ENCODE results near the gene ZC3HAV1. TPM values are rescaled to one million over a fixed set of nuclear protein-coding genes. Genes with fewer than 3 reads are reported as not detected.

The ZC3HAV1 gene
- total and polyA plus RNA-seq, 2 of the 4 experiments (the other 2 are of a cell fraction): 9.9 to 22.4 TPM

DNA sequence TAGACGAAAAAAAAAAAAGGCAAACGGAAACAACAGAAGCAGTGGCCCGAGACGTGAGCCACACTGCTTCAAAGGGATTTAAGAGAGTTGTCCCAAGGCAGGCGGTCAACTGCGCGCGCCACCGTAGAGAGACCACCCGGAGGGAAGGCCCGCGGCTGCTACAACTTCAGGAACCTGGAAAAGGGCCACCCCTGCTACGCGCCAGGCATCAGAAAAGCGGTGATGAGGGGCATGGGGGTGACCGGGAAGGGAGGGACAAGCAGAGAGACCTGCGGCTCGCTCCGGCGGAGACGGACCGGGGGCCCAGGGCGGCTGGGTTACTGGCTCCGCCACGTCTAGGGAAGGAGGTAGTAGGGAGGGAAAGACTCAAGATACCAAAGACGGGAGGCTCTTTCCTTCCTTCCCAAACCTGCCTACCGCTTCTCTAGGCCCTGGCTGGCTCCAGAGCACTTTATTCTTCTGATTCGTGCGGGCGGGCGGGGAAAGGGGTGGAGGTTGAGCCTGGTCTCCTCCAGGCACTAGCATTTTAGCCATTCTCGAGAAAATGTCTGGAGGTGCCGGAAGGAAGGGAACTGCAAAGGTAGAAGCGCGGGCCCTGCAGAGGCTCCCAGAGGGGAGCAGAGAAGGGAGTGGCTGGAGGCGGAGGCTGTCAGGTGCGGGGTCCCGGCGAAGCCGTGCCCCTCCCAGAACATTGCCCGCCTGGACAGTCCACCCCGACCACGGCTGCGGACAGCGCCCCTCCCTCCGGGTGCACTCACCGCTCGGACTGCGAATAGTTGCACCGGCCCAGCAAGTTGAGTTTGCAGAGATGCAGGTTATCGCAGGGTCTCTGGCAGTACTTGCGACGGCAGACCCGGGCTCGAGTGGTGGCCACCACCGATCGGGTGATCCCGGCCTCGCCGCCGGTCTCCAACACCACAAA lies 993 bp downstream of the ZC3HAV1 start:
- Histone ChIP-seq H3K18ac (ENCODE audit: low read depth, low read length) (no peak overlapping the region), H3K9ac (ENCODE audit: low read depth, low read length) (peak overlapping the region; percentile 79), H3K9me1 (ENCODE audit: insufficient read depth, low read length) (peaks cover 9% of the 10 kb centered on the region; the same call in 1 of the 2 replicates), H2BK15ac (ENCODE audit: low read depth, low read length) (no peak overlapping the region), H3K4me1 (ENCODE audit: control insufficient read depth, insufficient read depth, low read length) (peaks cover 2% of the 10 kb centered on the region), H3K4me3 (ENCODE audit: insufficient read depth, low read depth, low read length) (peak overlapping the region; percentile 89), H3K9me3 (ENCODE audit: control insufficient read depth, insufficient read depth, low read length) (no peaks in the 10 kb centered on the region), H4K8ac (ENCODE audit: low read depth in 2 of 2, low read length in 2 of 2) (peak overlapping the region; percentile 33 to 85; a peak in 3 of 4 replicates), H2AK9ac (replicated peaks; ENCODE audit: low read depth, low read length, poor library complexity) (peak overlapping the region; percentile 78), H3K23ac (ENCODE audit: low read depth, low read length) (peak overlapping the region; percentile 89), H3K4ac (ENCODE audit: low read depth, low read length) (peak overlapping the region; percentile 65), H3K56ac (ENCODE audit: extremely low read depth, insufficient read depth, low read length) (peak overlapping the region; percentile 35; the same call in 1 of the 2 replicates), H2AK5ac (ENCODE audit: low read depth, low read length) (no peak overlapping the region), H4K5ac (ENCODE audit: low read depth, low read length) (peak overlapping the region; percentile 24; the same call in 1 of the 2 replicates), H3K79me1 (ENCODE audit: low read depth in 1 of 2, low read length in 2 of 2) (peaks cover 12 to 32% of the 10 kb centered on the region in 2 experiments; a peak in 3 of 4 replicates), H3K27me3 (ENCODE audit: control insufficient read depth, insufficient read depth, low read length) (no peaks in the 10 kb centered on the region), H2BK120ac (ENCODE audit: low read depth, low read length) (peak overlapping the region; percentile 42; the same call in 1 of the 2 replicates), H3K14ac (replicated peaks; ENCODE audit: low read depth, low read length) (peak overlapping the region; percentile 73), H2BK5ac (ENCODE audit: low read depth, low read length, poor library complexity, severe bottlenecking) (peak overlapping the region; percentile 26), H3K4me2 (ENCODE audit: low read depth, low read length) (peak overlapping the region; percentile 90), H3K36me3 (ENCODE audit: control insufficient read depth, insufficient read depth, low read length) (no peaks in the 10 kb centered on the region), H3K27ac (ENCODE audit: insufficient read depth, low read length) (peak overlapping the region; percentile 69), H2AFZ (replicated peaks; ENCODE audit: low read length, poor library complexity) (peak overlapping the region; percentile 97), H2BK20ac (ENCODE audit: low read depth, low read length) (no peak overlapping the region), H4K91ac (ENCODE audit: insufficient read depth, low read depth, low read length) (peak overlapping the region; percentile 55), H4K20me1 (ENCODE audit: insufficient read depth, low read length) (no peaks in the 10 kb centered on the region; the same call in 1 of the 2 replicates)
- ATAC-seq (ENCODE audit: low read depth) (peak; percentile 36), DNase-seq (peak; percentile 4)
- intact Hi-C loops (cut with micrococcal nuclease): loop anchor here (2.0 kb wide), 1 partner anchor 122 kb away; the partner anchor contains the start of gene UBN2
- ChIA-PET POLR2A (ENCODE audit: unreplicated experiment) (no interaction called here), CTCF (no interaction called here)
- no TSS peak for BruUV-seq (replicated peaks)
- dilution Hi-C loops (cut with HindIII; ENCODE audit: low sequenced_read_pairs, unreplicated experiment): no loop called here
- in situ Hi-C loops (cut with MboI; ENCODE audit: low sequenced_read_pairs): no loop called here
- WGBS, 2 experiments (ENCODE audit: extremely low coverage in 2 of 2, insufficient read length in 1 of 2): 2% methylated on average over 16 of the region's 61 CpGs; no CpG with 5 or more reads in 1 of the 2 experiments
- TF ChIP-seq BHLHE40 (IDR thresholded peaks at IDR 0.05; ENCODE audit: low read depth, low read length) (no peak), MAZ (IDR thresholded peaks at IDR 0.05; ENCODE audit: borderline replicate concordance, low read depth, low read length) (no peak), MXI1 (IDR thresholded peaks at IDR 0.05; ENCODE audit: borderline replicate concordance, low read depth, low read length) (no peak), RAD21 (IDR thresholded peaks at IDR 0.05; ENCODE audit: low read length) (no peak), RFX5 (IDR thresholded peaks at IDR 0.05; ENCODE audit: low read depth, low read length) (no peak), SMC3 (IDR thresholded peaks at IDR 0.05; ENCODE audit: low read depth, low read length) (no peak), NFE2L2 (IDR thresholded peaks at IDR 0.05; ENCODE audit: low read depth, low read length) (no peak), MAFK (IDR thresholded peaks at IDR 0.05; ENCODE audit: low read depth, low read length) (no peak), FOS (IDR thresholded peaks at IDR 0.05; ENCODE audit: low read depth, low read length) (no peak), CEBPB (IDR thresholded peaks at IDR 0.05; ENCODE audit: low read depth, low read length) (no peak)
- TF ChIP-seq, protein P1, sequence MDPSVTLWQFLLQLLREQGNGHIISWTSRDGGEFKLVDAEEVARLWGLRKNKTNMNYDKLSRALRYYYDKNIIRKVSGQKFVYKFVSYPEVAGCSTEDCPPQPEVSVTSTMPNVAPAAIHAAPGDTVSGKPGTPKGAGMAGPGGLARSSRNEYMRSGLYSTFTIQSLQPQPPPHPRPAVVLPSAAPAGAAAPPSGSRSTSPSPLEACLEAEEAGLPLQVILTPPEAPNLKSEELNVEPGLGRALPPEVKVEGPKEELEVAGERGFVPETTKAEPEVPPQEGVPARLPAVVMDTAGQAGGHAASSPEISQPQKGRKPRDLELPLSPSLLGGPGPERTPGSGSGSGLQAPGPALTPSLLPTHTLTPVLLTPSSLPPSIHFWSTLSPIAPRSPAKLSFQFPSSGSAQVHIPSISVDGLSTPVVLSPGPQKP (IDR thresholded peaks at IDR 0.05; ENCODE audit: borderline replicate concordance, low read depth, low read length): no peak
- TF ChIP-seq, protein P2, sequence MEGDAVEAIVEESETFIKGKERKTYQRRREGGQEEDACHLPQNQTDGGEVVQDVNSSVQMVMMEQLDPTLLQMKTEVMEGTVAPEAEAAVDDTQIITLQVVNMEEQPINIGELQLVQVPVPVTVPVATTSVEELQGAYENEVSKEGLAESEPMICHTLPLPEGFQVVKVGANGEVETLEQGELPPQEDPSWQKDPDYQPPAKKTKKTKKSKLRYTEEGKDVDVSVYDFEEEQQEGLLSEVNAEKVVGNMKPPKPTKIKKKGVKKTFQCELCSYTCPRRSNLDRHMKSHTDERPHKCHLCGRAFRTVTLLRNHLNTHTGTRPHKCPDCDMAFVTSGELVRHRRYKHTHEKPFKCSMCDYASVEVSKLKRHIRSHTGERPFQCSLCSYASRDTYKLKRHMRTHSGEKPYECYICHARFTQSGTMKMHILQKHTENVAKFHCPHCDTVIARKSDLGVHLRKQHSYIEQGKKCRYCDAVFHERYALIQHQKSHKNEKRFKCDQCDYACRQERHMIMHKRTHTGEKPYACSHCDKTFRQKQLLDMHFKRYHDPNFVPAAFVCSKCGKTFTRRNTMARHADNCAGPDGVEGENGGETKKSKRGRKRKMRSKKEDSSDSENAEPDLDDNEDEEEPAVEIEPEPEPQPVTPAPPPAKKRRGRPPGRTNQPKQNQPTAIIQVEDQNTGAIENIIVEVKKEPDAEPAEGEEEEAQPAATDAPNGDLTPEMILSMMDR (conservative IDR thresholded peaks at IDR 0.05; ENCODE audit: low read depth, low read length): no peak
- TF ChIP-seq, protein P3, sequence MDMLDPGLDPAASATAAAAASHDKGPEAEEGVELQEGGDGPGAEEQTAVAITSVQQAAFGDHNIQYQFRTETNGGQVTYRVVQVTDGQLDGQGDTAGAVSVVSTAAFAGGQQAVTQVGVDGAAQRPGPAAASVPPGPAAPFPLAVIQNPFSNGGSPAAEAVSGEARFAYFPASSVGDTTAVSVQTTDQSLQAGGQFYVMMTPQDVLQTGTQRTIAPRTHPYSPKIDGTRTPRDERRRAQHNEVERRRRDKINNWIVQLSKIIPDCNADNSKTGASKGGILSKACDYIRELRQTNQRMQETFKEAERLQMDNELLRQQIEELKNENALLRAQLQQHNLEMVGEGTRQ (IDR thresholded peaks at IDR 0.05; ENCODE audit: low read depth, low read length): no peak
